OCI-LY1 (cell line): ENCODE measurements around the gene YIPF5.

Experiments
- H2AFZ ChIP-seq: fragments of 200-600 bp; sonication (generic), shearing (Covaris generic); 2 replicates; pipeline ENCODE4 v1.6.0; 2014; ENCODE audit warnings: antibody characterized with exemption, mild to moderate bottlenecking, low read length
- H3F3A ChIP-seq: fragments of 200-600 bp; sonication (generic), shearing (Covaris generic); 2 replicates; pipeline ENCODE4 v1.6.0; 2014; ENCODE audit warnings: mild to moderate bottlenecking, antibody characterized with exemption, low read length, moderate library complexity; ENCODE audit not compliant: insufficient read depth
- H3K27ac ChIP-seq: fragments of 200-600 bp; sonication (generic); 2 replicates; pipeline ENCODE4 v1.5.1; 2014; ENCODE audit warnings: low read length, mixed run types, mild to moderate bottlenecking, low read depth; ENCODE audit not compliant: poor library complexity, severe bottlenecking
- H3K27me3 ChIP-seq: fragments of 200-600 bp; sonication (generic); 2 replicates; pipeline ENCODE4 v1.6.0; 2014; ENCODE audit warnings: antibody characterized with exemption, mild to moderate bottlenecking, low read length, moderate library complexity; ENCODE audit not compliant: insufficient read depth
- H3K36me3 ChIP-seq: fragments of 200-600 bp; sonication (generic); 2 replicates; pipeline ENCODE4 v1.6.1; 2014; ENCODE audit warnings: mild to moderate bottlenecking, antibody characterized with exemption, low read length, moderate library complexity, mixed read lengths; ENCODE audit not compliant: insufficient read depth
- H3K4me1 ChIP-seq: fragments of 200-600 bp; sonication (generic); 2 replicates; pipeline ENCODE4 v1.5.1; 2014; ENCODE audit warnings: mild to moderate bottlenecking, low read length, moderate library complexity; ENCODE audit not compliant: insufficient read depth, severe bottlenecking
- H3K4me2 ChIP-seq: fragments of 200-600 bp; sonication (generic), shearing (Covaris generic); 2 replicates; pipeline ENCODE4 v1.6.1; 2014; ENCODE audit warnings: low read length
- H3K4me3 ChIP-seq: fragments of 200-600 bp; sonication (generic); 2 replicates; pipeline ENCODE4 v1.5.1; 2014; ENCODE audit warnings: low read length, low read depth, mild to moderate bottlenecking, mixed read lengths; ENCODE audit not compliant: poor library complexity, severe bottlenecking
- H3K79me2 ChIP-seq: fragments of 200-600 bp; shearing (Covaris generic); 2 replicates; pipeline ENCODE4 v1.6.1; 2016; ENCODE audit warnings: mixed run types, low read length, mixed read lengths; ENCODE audit not compliant: insufficient read depth
- H3K9ac ChIP-seq: fragments of 200-600 bp; sonication (generic), shearing (Covaris generic); 2 replicates; pipeline ENCODE4 v1.6.1; 2014; ENCODE audit warnings: mild to moderate bottlenecking, low read length, mixed read lengths
- H3K9me2 ChIP-seq: fragments of 200-600 bp; sonication (generic), shearing (Covaris generic); 2 replicates; pipeline ENCODE4 v1.6.1; 2014; ENCODE audit warnings: low read depth, mild to moderate bottlenecking, low read length, mixed read lengths
- H3K9me3 ChIP-seq: fragments of 200-600 bp; shearing (Covaris generic); 2 replicates; pipeline ENCODE4 v1.6.1; 2014; ENCODE audit warnings: low read length, mixed read lengths
- H4K20me1 ChIP-seq: fragments of 200-600 bp; sonication (generic), shearing (Covaris generic); 2 replicates; pipeline ENCODE4 v1.6.0; 2016; ENCODE audit warnings: mild to moderate bottlenecking, low read length; ENCODE audit not compliant: insufficient read depth
- CTCF ChIP-seq: fragments of 200-600 bp; sonication (generic), shearing (Covaris generic); IDR thresholded peaks from 2 replicates; pipeline ENCODE4 v1.5.1; 2017; ENCODE audit warnings: mild to moderate bottlenecking, antibody characterized with exemption, low read length, moderate library complexity, mixed read lengths
- EZH2 ChIP-seq: fragments of 200-600 bp; sonication (generic), shearing (Covaris generic); IDR thresholded peaks from 2 replicates; pipeline ENCODE4 v1.8.0; 2017; ENCODE audit warnings: borderline replicate concordance, mixed run types, mild to moderate bottlenecking, antibody characterized with exemption, low read length, moderate library complexity, mixed read lengths

The YIPF5 gene

GRCh38 chr5:144205141-144205551, 34.7 kb upstream of the YIPF5 start:
- Histone ChIP-seq H3K4me1 (no peaks in the 10 kb centered on the region), H3K79me2 (no peaks in the 10 kb centered on the region), H3K9me2 (no peaks in the 10 kb centered on the region), H3K9me3 (no peaks in the 10 kb centered on the region), H4K20me1 (no peaks in the 10 kb centered on the region), H3K9ac (no peak overlapping the region), H2AFZ (no peak overlapping the region), H3F3A (no peaks in the 10 kb centered on the region), H3K27me3 (no peaks in the 10 kb centered on the region), H3K27ac (no peak overlapping the region), H3K4me3 (no peak overlapping the region), H3K36me3 (no peaks in the 10 kb centered on the region), H3K4me2 (no peak overlapping the region)
- TF ChIP-seq EZH2 = no peak
- TF ChIP-seq CTCF = no peak

- no peak for TF ChIP-seq EZH2
- peak; percentile 93 for TF ChIP-seq CTCF
- H3K36me3 ChIP-seq = no peaks in the 10 kb centered on the region
- no peaks in the 10 kb centered on the region for H3K9me2 ChIP-seq
- H3K27me3 ChIP-seq = no peaks in the 10 kb centered on the region
- no peaks in the 10 kb centered on the region for H3K9me3 ChIP-seq
- no peak overlapping the region for H3K4me2 ChIP-seq
- no peaks in the 10 kb centered on the region for H4K20me1 ChIP-seq
- H3K9ac ChIP-seq = no peak overlapping the region
- no peak overlapping the region for H3K4me3 ChIP-seq
- no peak overlapping the region for H3K27ac ChIP-seq
- H3K4me1 ChIP-seq = no peaks in the 10 kb centered on the region
- H3F3A ChIP-seq = no peaks in the 10 kb centered on the region
- no peak overlapping the region for H2AFZ ChIP-seq
- no peaks in the 10 kb centered on the region for H3K79me2 ChIP-seq
Measured at GRCh38 chr5:144203750-144204596, 33.5 kb upstream of the YIPF5 start.

GRCh38 chr5:144202726-144203125, 32.3 kb upstream of the YIPF5 start:
- H3K9ac ChIP-seq = no peak overlapping the region

More at GRCh38 chr5:144202726-144203125, 32.3 kb upstream of the YIPF5 start:
- Histone ChIP-seq H3K36me3 (no peaks in the 10 kb centered on the region), H3K4me2 (no peak overlapping the region), H3K79me2 (no peaks in the 10 kb centered on the region), H3K27ac (no peak overlapping the region), H3K4me1 (no peaks in the 10 kb centered on the region), H3K4me3 (no peak overlapping the region), H3F3A (no peaks in the 10 kb centered on the region), H4K20me1 (no peaks in the 10 kb centered on the region), H2AFZ (no peak overlapping the region), H3K9me2 (no peaks in the 10 kb centered on the region), H3K27me3 (no peaks in the 10 kb centered on the region), H3K9me3 (no peaks in the 10 kb centered on the region)
- TF ChIP-seq EZH2 (no peak), CTCF (no peak)
